Measurements from ENCODE around the gene KIF26B.

DNA sequence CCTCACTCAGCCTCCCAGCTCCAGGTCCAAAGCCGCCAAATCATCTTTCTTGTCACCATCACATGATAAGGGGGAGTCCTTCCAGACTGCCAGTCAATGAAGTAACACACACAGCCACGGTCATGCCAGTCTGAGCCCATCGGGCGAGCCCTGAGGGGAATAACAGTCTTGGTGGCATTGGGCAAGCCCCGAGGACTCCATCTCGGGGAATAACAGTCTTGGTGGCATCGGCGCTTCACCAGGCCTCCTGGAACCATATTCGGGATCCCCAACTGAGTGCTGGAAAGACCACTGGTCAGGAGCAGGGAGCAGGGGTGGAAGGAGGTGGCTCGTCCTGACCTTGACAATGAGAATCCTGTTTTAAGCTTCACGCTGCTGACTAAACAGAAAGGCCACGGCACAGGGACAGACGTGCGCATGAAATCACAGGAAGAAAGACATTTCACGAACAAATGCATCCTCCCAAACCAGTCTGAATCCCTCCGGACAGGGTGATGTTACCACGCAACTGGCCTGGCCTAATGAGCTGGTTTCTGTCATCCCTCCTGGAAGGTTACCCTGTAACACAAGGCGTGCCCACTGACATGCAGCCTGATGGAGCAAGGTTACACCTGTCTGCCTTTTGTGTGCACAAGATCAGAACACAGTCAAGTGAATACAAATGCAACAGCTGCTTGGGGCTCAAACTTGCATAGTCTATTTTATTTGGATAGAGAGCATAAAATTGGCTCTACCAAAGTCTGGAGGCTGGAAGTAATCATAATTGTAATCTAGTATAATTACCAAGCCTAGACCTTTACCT lies 517.4 kb downstream of the KIF26B start:
- TF ChIP-seq, protein P1, sequence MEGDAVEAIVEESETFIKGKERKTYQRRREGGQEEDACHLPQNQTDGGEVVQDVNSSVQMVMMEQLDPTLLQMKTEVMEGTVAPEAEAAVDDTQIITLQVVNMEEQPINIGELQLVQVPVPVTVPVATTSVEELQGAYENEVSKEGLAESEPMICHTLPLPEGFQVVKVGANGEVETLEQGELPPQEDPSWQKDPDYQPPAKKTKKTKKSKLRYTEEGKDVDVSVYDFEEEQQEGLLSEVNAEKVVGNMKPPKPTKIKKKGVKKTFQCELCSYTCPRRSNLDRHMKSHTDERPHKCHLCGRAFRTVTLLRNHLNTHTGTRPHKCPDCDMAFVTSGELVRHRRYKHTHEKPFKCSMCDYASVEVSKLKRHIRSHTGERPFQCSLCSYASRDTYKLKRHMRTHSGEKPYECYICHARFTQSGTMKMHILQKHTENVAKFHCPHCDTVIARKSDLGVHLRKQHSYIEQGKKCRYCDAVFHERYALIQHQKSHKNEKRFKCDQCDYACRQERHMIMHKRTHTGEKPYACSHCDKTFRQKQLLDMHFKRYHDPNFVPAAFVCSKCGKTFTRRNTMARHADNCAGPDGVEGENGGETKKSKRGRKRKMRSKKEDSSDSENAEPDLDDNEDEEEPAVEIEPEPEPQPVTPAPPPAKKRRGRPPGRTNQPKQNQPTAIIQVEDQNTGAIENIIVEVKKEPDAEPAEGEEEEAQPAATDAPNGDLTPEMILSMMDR (conservative IDR thresholded peaks at IDR 0.05; ENCODE audit: low read length), result no peak
- TF ChIP-seq EZH2phosphoT487 (IDR thresholded peaks at IDR 0.05; ENCODE audit: borderline replicate concordance), result no peak

Data from Loucy (cell line).